Right lobe of liver (tissue), 4 donors: ENCODE results near the gene CDT1.

Source experiments
- POLR2A ChIP-seq: fragments of 450-650 bp; IDR thresholded peaks from one replicate; pipeline ENCODE4 v1.6.1; 2017; ENCODE audit warnings: antibody characterized with exemption, mild to moderate bottlenecking
- TF ChIP-seq, protein P1 (sequence below), 4 donors: fragments of 200-600 bp in 3 of 4; fragments of 450-650 bp in 1 of 4; IDR thresholded peaks; one replicate each; pipeline versions ENCODE4 v1.5.1 to v1.8.0; 2016 to 2022; ENCODE audit warnings: antibody characterized with exemption in 4 of 4, mild to moderate bottlenecking in 2 of 4
- donor health status: DM: no; HTN: no; CAD: no.
- donor health status: DM: no; HTN: no; CAD: no.
- donor health status: DM: no; HTN: yes; CAD: no.

DNA sequence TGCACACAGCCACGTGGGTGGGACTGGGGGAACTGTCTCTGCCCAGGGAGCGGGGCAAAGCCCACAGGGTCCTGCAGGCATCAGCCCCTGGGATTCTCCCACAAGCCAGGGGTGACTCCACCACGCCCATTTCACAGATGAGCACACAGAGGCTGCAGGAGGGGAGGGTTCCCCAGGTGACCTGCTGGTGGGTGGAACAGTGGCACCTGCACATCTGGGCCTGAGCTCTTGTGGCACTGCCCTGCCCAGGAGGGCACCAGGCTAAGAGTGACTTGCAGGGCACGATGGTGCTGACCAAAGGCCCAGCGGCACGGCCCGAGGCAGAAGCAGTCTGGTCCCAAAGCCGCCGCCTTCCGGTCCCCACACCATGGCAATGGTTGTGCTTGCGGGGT, 42.5 kb upstream of the CDT1 start:
- TF ChIP-seq, protein P1, sequence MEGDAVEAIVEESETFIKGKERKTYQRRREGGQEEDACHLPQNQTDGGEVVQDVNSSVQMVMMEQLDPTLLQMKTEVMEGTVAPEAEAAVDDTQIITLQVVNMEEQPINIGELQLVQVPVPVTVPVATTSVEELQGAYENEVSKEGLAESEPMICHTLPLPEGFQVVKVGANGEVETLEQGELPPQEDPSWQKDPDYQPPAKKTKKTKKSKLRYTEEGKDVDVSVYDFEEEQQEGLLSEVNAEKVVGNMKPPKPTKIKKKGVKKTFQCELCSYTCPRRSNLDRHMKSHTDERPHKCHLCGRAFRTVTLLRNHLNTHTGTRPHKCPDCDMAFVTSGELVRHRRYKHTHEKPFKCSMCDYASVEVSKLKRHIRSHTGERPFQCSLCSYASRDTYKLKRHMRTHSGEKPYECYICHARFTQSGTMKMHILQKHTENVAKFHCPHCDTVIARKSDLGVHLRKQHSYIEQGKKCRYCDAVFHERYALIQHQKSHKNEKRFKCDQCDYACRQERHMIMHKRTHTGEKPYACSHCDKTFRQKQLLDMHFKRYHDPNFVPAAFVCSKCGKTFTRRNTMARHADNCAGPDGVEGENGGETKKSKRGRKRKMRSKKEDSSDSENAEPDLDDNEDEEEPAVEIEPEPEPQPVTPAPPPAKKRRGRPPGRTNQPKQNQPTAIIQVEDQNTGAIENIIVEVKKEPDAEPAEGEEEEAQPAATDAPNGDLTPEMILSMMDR (IDR thresholded peaks at IDR 0.05): no peak
- no peak for TF ChIP-seq POLR2A
